ENCODE results near the gene TMEM269.

TMEM269 gene

GRCh38 chr1:42833981-42834380 is 49.2 kb downstream of the TMEM269 start:
- Histone ChIP-seq H3K23ac (ENCODE audit: low read depth, low read length, poor library complexity) (no peak overlapping the region), H3K9ac (ENCODE audit: low read depth, low read length, poor library complexity) (no peak overlapping the region), H3K4ac (ENCODE audit: low read length) (no peak overlapping the region), H3K36me3 (replicated peaks in 1 of 2; ENCODE audit: control insufficient read depth in 2 of 2, insufficient read depth in 2 of 2, low read length in 2 of 2) (no peaks in the 10 kb centered on the region), H2AFZ (ENCODE audit: low read length) (no peak overlapping the region), H2BK12ac (ENCODE audit: low read length) (no peak overlapping the region), H2AK5ac (ENCODE audit: low read depth, low read length) (no peak overlapping the region), H3K4me2 (ENCODE audit: insufficient read depth, low read length, poor library complexity, severe bottlenecking) (no peak overlapping the region), H4K8ac (ENCODE audit: low read depth, low read length) (no peak overlapping the region), H4K91ac (ENCODE audit: low read depth, low read length, poor library complexity) (no peak overlapping the region), H3K4me1 (ENCODE audit: control insufficient read depth in 2 of 2, insufficient read depth in 1 of 2, low read depth in 1 of 2, low read length in 2 of 2) (no peaks in the 10 kb centered on the region), H2BK15ac (ENCODE audit: low read length) (no peak overlapping the region), H3K4me3 (ENCODE audit: low read length in 2 of 2) (no peak overlapping the region), H3K14ac (ENCODE audit: low read length) (no peak overlapping the region), H3K18ac (ENCODE audit: low read length) (no peak overlapping the region), H3K9me3 (replicated peaks in 1 of 2; ENCODE audit: control insufficient read depth in 2 of 2, insufficient read depth in 1 of 2, low read depth in 1 of 2, low read length in 2 of 2) (no peaks in the 10 kb centered on the region), H2BK5ac (ENCODE audit: low read length) (no peak overlapping the region), H2BK120ac (ENCODE audit: low read depth, low read length) (no peak overlapping the region), H3K27me3 (ENCODE audit: control insufficient read depth in 3 of 3, insufficient read depth in 3 of 3, low read depth in 1 of 3, low read length in 3 of 3) (no peaks in the 10 kb centered on the region), H3K79me1 (ENCODE audit: low read depth, low read length) (no peaks in the 10 kb centered on the region), H3K27ac (replicated peaks; ENCODE audit: low read length) (no peak overlapping the region)
- WGBS, 2 donors (ENCODE audit: extremely low coverage in 2 of 2, insufficient read length in 2 of 2, insufficient replicate concordance in 1 of 2): no CpG with 5 or more reads among the region's 4 CpGs
- DNase-seq (ENCODE audit: low spot score): no peak

- Histone ChIP-seq H3K14ac (ENCODE audit: low read length) (no peak overlapping the region), H3K36me3 (replicated peaks in 1 of 2; ENCODE audit: control insufficient read depth in 2 of 2, insufficient read depth in 2 of 2, low read length in 2 of 2) (no peaks in the 10 kb centered on the region), H4K91ac (ENCODE audit: low read depth, low read length, poor library complexity) (no peak overlapping the region), H3K23ac (ENCODE audit: low read depth, low read length, poor library complexity) (no peak overlapping the region), H2BK120ac (ENCODE audit: low read depth, low read length) (no peak overlapping the region), H3K18ac (ENCODE audit: low read length) (no peak overlapping the region), H3K9ac (ENCODE audit: low read depth, low read length, poor library complexity) (no peak overlapping the region), H2AK5ac (ENCODE audit: low read depth, low read length) (no peak overlapping the region), H3K79me1 (ENCODE audit: low read depth, low read length) (no peaks in the 10 kb centered on the region), H3K27ac (replicated peaks; ENCODE audit: low read length) (no peak overlapping the region), H3K4me3 (ENCODE audit: low read length in 2 of 2) (no peak overlapping the region), H2BK15ac (ENCODE audit: low read length) (no peak overlapping the region), H3K4me1 (ENCODE audit: control insufficient read depth in 2 of 2, insufficient read depth in 1 of 2, low read depth in 1 of 2, low read length in 2 of 2) (no peaks in the 10 kb centered on the region), H2BK12ac (ENCODE audit: low read length) (no peak overlapping the region), H4K8ac (ENCODE audit: low read depth, low read length) (no peak overlapping the region), H3K4me2 (ENCODE audit: insufficient read depth, low read length, poor library complexity, severe bottlenecking) (no peak overlapping the region), H2AFZ (ENCODE audit: low read length) (no peak overlapping the region), H3K9me3 (replicated peaks in 1 of 2; ENCODE audit: control insufficient read depth in 2 of 2, insufficient read depth in 1 of 2, low read depth in 1 of 2, low read length in 2 of 2) (no peaks in the 10 kb centered on the region), H3K27me3 (ENCODE audit: control insufficient read depth in 3 of 3, insufficient read depth in 3 of 3, low read depth in 1 of 3, low read length in 3 of 3) (no peaks in the 10 kb centered on the region), H2BK5ac (ENCODE audit: low read length) (no peak overlapping the region), H3K4ac (ENCODE audit: low read length) (no peak overlapping the region)
- no peak for DNase-seq (ENCODE audit: low spot score)
- no CpG with 5 or more reads among the region's 5 CpGs for WGBS, 2 donors (ENCODE audit: extremely low coverage in 2 of 2, insufficient read length in 2 of 2, insufficient replicate concordance in 1 of 2)
Observed at GRCh38 chr1:42834803-42835202, 50.0 kb downstream of the TMEM269 start.

- Histone ChIP-seq H3K4me3 (ENCODE audit: low read length in 2 of 2) (no peak overlapping the region), H2AK5ac (ENCODE audit: low read depth, low read length) (no peak overlapping the region), H2BK120ac (ENCODE audit: low read depth, low read length) (no peak overlapping the region), H3K79me1 (ENCODE audit: low read depth, low read length) (no peaks in the 10 kb centered on the region), H3K27ac (replicated peaks; ENCODE audit: low read length) (no peak overlapping the region), H3K27me3 (ENCODE audit: control insufficient read depth in 3 of 3, insufficient read depth in 3 of 3, low read depth in 1 of 3, low read length in 3 of 3) (no peaks in the 10 kb centered on the region), H3K4me2 (ENCODE audit: insufficient read depth, low read length, poor library complexity, severe bottlenecking) (no peak overlapping the region), H3K4ac (ENCODE audit: low read length) (no peak overlapping the region), H3K4me1 (ENCODE audit: control insufficient read depth in 2 of 2, insufficient read depth in 1 of 2, low read depth in 1 of 2, low read length in 2 of 2) (no peaks in the 10 kb centered on the region), H3K18ac (ENCODE audit: low read length) (no peak overlapping the region), H3K9me3 (replicated peaks in 1 of 2; ENCODE audit: control insufficient read depth in 2 of 2, insufficient read depth in 1 of 2, low read depth in 1 of 2, low read length in 2 of 2) (no peaks in the 10 kb centered on the region), H3K14ac (ENCODE audit: low read length) (no peak overlapping the region), H3K9ac (ENCODE audit: low read depth, low read length, poor library complexity) (no peak overlapping the region), H4K8ac (ENCODE audit: low read depth, low read length) (no peak overlapping the region), H2BK15ac (ENCODE audit: low read length) (no peak overlapping the region), H2BK12ac (ENCODE audit: low read length) (no peak overlapping the region), H3K36me3 (replicated peaks in 1 of 2; ENCODE audit: control insufficient read depth in 2 of 2, insufficient read depth in 2 of 2, low read length in 2 of 2) (no peaks in the 10 kb centered on the region), H2BK5ac (ENCODE audit: low read length) (no peak overlapping the region), H3K23ac (ENCODE audit: low read depth, low read length, poor library complexity) (no peak overlapping the region), H4K91ac (ENCODE audit: low read depth, low read length, poor library complexity) (no peak overlapping the region), H2AFZ (ENCODE audit: low read length) (no peak overlapping the region)
- no CpG with 5 or more reads among the region's 2 CpGs for WGBS, 2 donors (ENCODE audit: extremely low coverage in 2 of 2, insufficient read length in 2 of 2, insufficient replicate concordance in 1 of 2)
- DNase-seq (ENCODE audit: low spot score): no peak
Observed at GRCh38 chr1:42835422-42835821, 50.6 kb downstream of the TMEM269 start.

- Histone ChIP-seq H4K91ac (ENCODE audit: low read depth, low read length, poor library complexity) (no peak overlapping the region), H3K36me3 (replicated peaks in 1 of 2; ENCODE audit: control insufficient read depth in 2 of 2, insufficient read depth in 2 of 2, low read length in 2 of 2) (peaks cover 0 to 4% of the 10 kb centered on the region in 2 donors), H2BK5ac (ENCODE audit: low read length) (no peak overlapping the region), H3K18ac (ENCODE audit: low read length) (no peak overlapping the region), H2BK15ac (ENCODE audit: low read length) (no peak overlapping the region), H3K27ac (replicated peaks; ENCODE audit: low read length) (no peak overlapping the region), H3K4me2 (ENCODE audit: insufficient read depth, low read length, poor library complexity, severe bottlenecking) (no peak overlapping the region), H3K79me1 (ENCODE audit: low read depth, low read length) (no peaks in the 10 kb centered on the region), H4K8ac (ENCODE audit: low read depth, low read length) (no peak overlapping the region), H3K14ac (ENCODE audit: low read length) (no peak overlapping the region), H3K27me3 (ENCODE audit: control insufficient read depth in 3 of 3, insufficient read depth in 3 of 3, low read depth in 1 of 3, low read length in 3 of 3) (no peaks in the 10 kb centered on the region), H3K9me3 (replicated peaks in 1 of 2; ENCODE audit: control insufficient read depth in 2 of 2, insufficient read depth in 1 of 2, low read depth in 1 of 2, low read length in 2 of 2) (no peaks in the 10 kb centered on the region), H2BK120ac (ENCODE audit: low read depth, low read length) (no peak overlapping the region), H3K9ac (ENCODE audit: low read depth, low read length, poor library complexity) (no peak overlapping the region), H2AK5ac (ENCODE audit: low read depth, low read length) (no peak overlapping the region), H3K4me3 (ENCODE audit: low read length in 2 of 2) (no peak overlapping the region), H2AFZ (ENCODE audit: low read length) (no peak overlapping the region), H3K23ac (ENCODE audit: low read depth, low read length, poor library complexity) (no peak overlapping the region), H2BK12ac (ENCODE audit: low read length) (no peak overlapping the region), H3K4me1 (ENCODE audit: control insufficient read depth in 2 of 2, insufficient read depth in 1 of 2, low read depth in 1 of 2, low read length in 2 of 2) (no peaks in the 10 kb centered on the region), H3K4ac (ENCODE audit: low read length) (no peak overlapping the region)
- DNase-seq (ENCODE audit: low spot score): no peak
- no CpG with 5 or more reads among the region's 3 CpGs for WGBS, 2 donors (ENCODE audit: extremely low coverage in 2 of 2, insufficient read length in 2 of 2, insufficient replicate concordance in 1 of 2)
Observed at GRCh38 chr1:42837709-42838108, 52.9 kb downstream of the TMEM269 start.
